Measurements from ENCODE around the gene CHRDL2. TPM values are rescaled to one million over a fixed set of nuclear protein-coding genes. Genes with fewer than 3 reads are reported as not detected.
A peak's percentile ranks its signal among the peaks of the same experiment; 100 is the strongest.
"Not testable (repeated sequence)": the region's sequence is repeated elsewhere in the genome, so short reads cannot be mapped to it uniquely, and the experiment has no call there.

Gene CHRDL2
- total RNA-seq, 4 donors from 2014 or later: 0.28 to 0.96 TPM; not detected in 2

DNA sequence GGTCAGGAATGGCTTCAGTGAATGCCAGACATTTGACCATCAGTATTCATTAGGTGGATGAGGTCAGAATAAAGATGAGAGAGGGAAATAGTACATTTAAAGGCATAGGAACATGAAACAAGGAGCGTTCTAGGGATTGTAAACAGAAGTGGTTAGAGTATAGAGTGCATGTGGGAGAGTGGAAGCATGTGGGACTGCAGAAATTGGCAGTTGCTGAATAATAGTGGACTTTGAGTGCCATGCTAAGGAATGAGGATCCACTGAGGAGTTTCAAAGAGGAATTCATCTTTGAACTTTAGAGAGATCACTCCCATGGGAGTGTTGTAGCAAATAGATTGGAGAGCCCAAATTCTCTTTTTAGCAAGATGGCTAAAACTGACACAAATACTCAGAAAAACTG is 25.3 kb upstream of the CHRDL2 start:
- DNase-seq (ENCODE audit: low spot score) (no peak), ATAC-seq (ENCODE audit: low FRiP score) (no peak)
- TF ChIP-seq, protein P1, sequence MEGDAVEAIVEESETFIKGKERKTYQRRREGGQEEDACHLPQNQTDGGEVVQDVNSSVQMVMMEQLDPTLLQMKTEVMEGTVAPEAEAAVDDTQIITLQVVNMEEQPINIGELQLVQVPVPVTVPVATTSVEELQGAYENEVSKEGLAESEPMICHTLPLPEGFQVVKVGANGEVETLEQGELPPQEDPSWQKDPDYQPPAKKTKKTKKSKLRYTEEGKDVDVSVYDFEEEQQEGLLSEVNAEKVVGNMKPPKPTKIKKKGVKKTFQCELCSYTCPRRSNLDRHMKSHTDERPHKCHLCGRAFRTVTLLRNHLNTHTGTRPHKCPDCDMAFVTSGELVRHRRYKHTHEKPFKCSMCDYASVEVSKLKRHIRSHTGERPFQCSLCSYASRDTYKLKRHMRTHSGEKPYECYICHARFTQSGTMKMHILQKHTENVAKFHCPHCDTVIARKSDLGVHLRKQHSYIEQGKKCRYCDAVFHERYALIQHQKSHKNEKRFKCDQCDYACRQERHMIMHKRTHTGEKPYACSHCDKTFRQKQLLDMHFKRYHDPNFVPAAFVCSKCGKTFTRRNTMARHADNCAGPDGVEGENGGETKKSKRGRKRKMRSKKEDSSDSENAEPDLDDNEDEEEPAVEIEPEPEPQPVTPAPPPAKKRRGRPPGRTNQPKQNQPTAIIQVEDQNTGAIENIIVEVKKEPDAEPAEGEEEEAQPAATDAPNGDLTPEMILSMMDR (IDR thresholded peaks at IDR 0.05): no peak

GRCh38 chr11:74755395-74755995 is 24.3 kb upstream of the CHRDL2 start:
- ATAC-seq (ENCODE audit: low FRiP score) (peak; percentile 34), DNase-seq (ENCODE audit: low spot score) (no peak)
- TF ChIP-seq, protein P1 (IDR thresholded peaks at IDR 0.05): no peak

GRCh38 chr11:74754507-74755252 is 23.5 kb upstream of the CHRDL2 start:
- TF ChIP-seq, protein P1 (IDR thresholded peaks at IDR 0.05): no peak
- DNase-seq (ENCODE audit: low spot score): no peak
- peak; percentile 77 for ATAC-seq (ENCODE audit: low FRiP score)

DNA sequence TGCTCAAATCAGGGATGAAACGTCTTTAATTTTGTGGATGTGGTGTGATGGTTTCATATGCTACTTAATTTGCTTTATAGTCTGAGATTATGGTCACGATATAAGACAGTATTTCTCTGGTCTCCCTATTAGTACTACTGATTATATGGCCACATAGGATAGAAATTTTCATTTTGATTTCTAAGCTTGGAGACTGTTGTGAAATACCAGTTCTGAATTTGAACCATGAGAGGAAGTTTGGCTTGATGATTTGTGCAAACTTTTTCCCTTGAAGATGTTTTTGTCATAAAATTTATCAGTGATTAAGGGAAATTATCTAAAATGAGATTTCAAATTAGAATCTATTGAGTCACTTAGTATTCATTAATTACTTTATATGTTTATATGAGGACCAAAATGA is 20.1 kb upstream of the CHRDL2 start:
- DNase-seq (ENCODE audit: low spot score) (no peak), ATAC-seq (ENCODE audit: low FRiP score) (no peak)
- TF ChIP-seq, protein P1 (IDR thresholded peaks at IDR 0.05): no peak

GRCh38 chr11:74750598-74750997 is 19.4 kb upstream of the CHRDL2 start:
- not testable (repeated sequence) for ATAC-seq (ENCODE audit: low FRiP score); DNase-seq (ENCODE audit: low spot score)

- ATAC-seq (ENCODE audit: low FRiP score) (no peak), DNase-seq (ENCODE audit: low spot score) (no peak)
- TF ChIP-seq, protein P1 (IDR thresholded peaks at IDR 0.05): no peak
These were observed 18.7 kb upstream of the CHRDL2 start for GRCh38 chr11:74749965-74750296.

DNA sequence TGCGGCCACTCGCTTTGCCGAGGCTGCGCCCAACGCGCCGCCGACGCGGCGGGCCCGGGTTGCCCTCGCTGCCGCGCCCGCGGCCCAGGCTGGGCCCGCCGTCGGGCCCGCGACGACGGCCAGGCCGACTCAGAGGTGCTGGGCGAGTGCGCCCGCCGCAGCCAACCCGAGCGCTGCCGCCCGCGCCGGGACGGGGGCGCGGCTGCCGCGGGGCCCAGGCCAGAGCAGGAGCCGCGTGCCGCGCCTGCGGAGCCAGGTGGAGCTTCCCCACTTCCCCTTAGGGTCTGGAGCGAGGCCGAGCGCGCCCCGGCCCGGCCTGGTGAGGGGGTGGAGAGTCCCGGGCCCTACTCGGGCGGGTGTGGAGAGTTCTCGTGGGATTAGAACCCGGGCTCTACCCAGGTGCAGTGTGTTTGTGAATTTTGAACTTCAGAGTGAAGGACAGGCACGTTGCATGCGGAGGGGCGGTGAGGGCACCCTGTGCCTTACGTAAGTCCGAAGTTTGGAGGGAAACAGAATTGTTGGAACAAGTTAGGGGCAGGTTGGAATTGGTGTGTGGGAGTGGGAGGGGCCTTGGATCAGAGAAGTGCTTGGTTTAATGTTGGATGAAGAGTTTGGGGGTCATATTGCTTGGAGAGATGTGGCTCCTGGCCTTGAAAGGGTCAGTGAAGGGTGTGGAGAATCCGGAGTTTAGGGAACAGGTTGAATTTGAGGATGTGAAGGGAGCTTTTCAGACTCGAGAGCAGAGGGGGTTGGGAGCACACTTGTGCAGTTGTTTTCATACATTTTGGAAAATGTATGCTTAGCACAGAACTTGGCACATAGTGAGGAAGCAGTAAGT is 18.1 kb upstream of the CHRDL2 start:
- DNase-seq (ENCODE audit: low spot score) (no peak), ATAC-seq (ENCODE audit: low FRiP score) (peak; percentile 77)
- TF ChIP-seq, protein P1 (IDR thresholded peaks at IDR 0.05): no peak
